Activated naive CD4-positive, alpha-beta T cell treated with anti-CD3 and anti-CD28 coated beads, Interleukin-2, amount 50 U/mL, for 24 hours (primary cell): Measurements from ENCODE around the gene PTPRJ.

Source experiments
- H3K27ac Mint-ChIP-seq: one replicate; pipeline ENCODE4 v1.8.0; 2021; ENCODE audit warnings: mild to moderate bottlenecking, mixed read lengths
- H3K27me3 Mint-ChIP-seq: one replicate; pipeline ENCODE4 v1.8.0; 2021; ENCODE audit warnings: mixed read lengths
- H3K36me3 Mint-ChIP-seq: one replicate; pipeline ENCODE4 v1.8.0; 2021; ENCODE audit warnings: mixed read lengths
- H3K4me1 Mint-ChIP-seq: one replicate; pipeline ENCODE4 v1.8.0; 2021; ENCODE audit warnings: mixed read lengths
- H3K4me3 Mint-ChIP-seq: one replicate; pipeline ENCODE4 v1.8.0; 2021; ENCODE audit warnings: mild to moderate bottlenecking, mixed read lengths
- H3K9me3 Mint-ChIP-seq: one replicate; pipeline ENCODE4 v1.8.0; 2021; ENCODE audit warnings: mixed read lengths

PTPRJ gene

GRCh38 chr11:48074425-48075181 lies 94.2 kb downstream of the PTPRJ start:
- H3K36me3 Mint-ChIP-seq = peaks cover 12% of the 10 kb centered on the region
- no peak overlapping the region for H3K27ac Mint-ChIP-seq
- no peak overlapping the region for H3K4me3 Mint-ChIP-seq
- H3K4me1 Mint-ChIP-seq = peaks cover 34% of the 10 kb centered on the region
- no peaks in the 10 kb centered on the region for H3K27me3 Mint-ChIP-seq
- no peaks in the 10 kb centered on the region for H3K9me3 Mint-ChIP-seq

GRCh38 chr11:48075637-48076036 lies 95.3 kb downstream of the PTPRJ start:
- Mint-ChIP-seq H3K27ac (no peak overlapping the region), H3K4me1 (peaks cover 44% of the 10 kb centered on the region), H3K27me3 (no peaks in the 10 kb centered on the region), H3K36me3 (peaks cover 10% of the 10 kb centered on the region), H3K9me3 (no peaks in the 10 kb centered on the region), H3K4me3 (no peak overlapping the region)

GRCh38 chr11:48077251-48077650 lies 96.9 kb downstream of the PTPRJ start:
- H3K27ac Mint-ChIP-seq = no peak overlapping the region
- H3K27me3 Mint-ChIP-seq = no peaks in the 10 kb centered on the region
- peaks cover 60% of the 10 kb centered on the region for H3K4me1 Mint-ChIP-seq
- H3K36me3 Mint-ChIP-seq = peaks cover 9% of the 10 kb centered on the region
- no peaks in the 10 kb centered on the region for H3K9me3 Mint-ChIP-seq
- no peak overlapping the region for H3K4me3 Mint-ChIP-seq

GRCh38 chr11:48078689-48079088 lies 98.3 kb downstream of the PTPRJ start:
- Mint-ChIP-seq H3K4me1 (peaks cover 70% of the 10 kb centered on the region), H3K27me3 (no peaks in the 10 kb centered on the region), H3K9me3 (no peaks in the 10 kb centered on the region), H3K4me3 (no peak overlapping the region), H3K27ac (no peak overlapping the region), H3K36me3 (peaks cover 9% of the 10 kb centered on the region)

- Mint-ChIP-seq H3K27ac (no peak overlapping the region), H3K27me3 (no peaks in the 10 kb centered on the region), H3K4me1 (peaks cover 71% of the 10 kb centered on the region), H3K36me3 (peaks cover 12% of the 10 kb centered on the region), H3K9me3 (no peaks in the 10 kb centered on the region), H3K4me3 (no peak overlapping the region)
Measured at GRCh38 chr11:48079596-48079995, 99.2 kb downstream of the PTPRJ start.

GRCh38 chr11:48080301-48080861 lies 100.0 kb downstream of the PTPRJ start:
- Mint-ChIP-seq H3K9me3 (no peaks in the 10 kb centered on the region), H3K27ac (no peak overlapping the region)

GRCh38 chr11:48081151-48082010 lies 101.0 kb downstream of the PTPRJ start:
- peaks cover 9% of the 10 kb centered on the region for H3K36me3 Mint-ChIP-seq
- H3K4me1 Mint-ChIP-seq = peaks cover 66% of the 10 kb centered on the region
- peak overlapping the region; percentile 41 for H3K27ac Mint-ChIP-seq
- no peaks in the 10 kb centered on the region for H3K27me3 Mint-ChIP-seq
- no peaks in the 10 kb centered on the region for H3K9me3 Mint-ChIP-seq
- H3K4me3 Mint-ChIP-seq = no peak overlapping the region

More at GRCh38 chr11:48080301-48080861, 100.0 kb downstream of the PTPRJ start:
- peaks cover 12% of the 10 kb centered on the region for H3K36me3 Mint-ChIP-seq
- H3K4me3 Mint-ChIP-seq = no peak overlapping the region
- H3K27me3 Mint-ChIP-seq = no peaks in the 10 kb centered on the region
- peaks cover 70% of the 10 kb centered on the region for H3K4me1 Mint-ChIP-seq

GRCh38 chr11:48082771-48083170 lies 102.4 kb downstream of the PTPRJ start:
- Mint-ChIP-seq H3K27ac (peak overlapping the region; percentile 23), H3K27me3 (no peaks in the 10 kb centered on the region), H3K9me3 (no peaks in the 10 kb centered on the region), H3K4me1 (peaks cover 78% of the 10 kb centered on the region), H3K4me3 (no peak overlapping the region), H3K36me3 (peaks cover 6% of the 10 kb centered on the region)

- Mint-ChIP-seq H3K9me3 (no peaks in the 10 kb centered on the region), H3K27me3 (no peaks in the 10 kb centered on the region), H3K36me3 (peaks cover 3% of the 10 kb centered on the region), H3K4me1 (peaks cover 79% of the 10 kb centered on the region), H3K4me3 (no peak overlapping the region), H3K27ac (no peak overlapping the region)
Measured at GRCh38 chr11:48083421-48083820, 103.1 kb downstream of the PTPRJ start.

GRCh38 chr11:48085688-48086087 lies 105.3 kb downstream of the PTPRJ start:
- Mint-ChIP-seq H3K36me3 (peaks cover 3% of the 10 kb centered on the region), H3K9me3 (no peaks in the 10 kb centered on the region), H3K27ac (no peak overlapping the region), H3K4me1 (peaks cover 76% of the 10 kb centered on the region), H3K27me3 (no peaks in the 10 kb centered on the region), H3K4me3 (no peak overlapping the region)

- H3K36me3 Mint-ChIP-seq = peaks cover 3% of the 10 kb centered on the region
- H3K4me1 Mint-ChIP-seq = peaks cover 73% of the 10 kb centered on the region
- H3K27me3 Mint-ChIP-seq = no peaks in the 10 kb centered on the region
- no peaks in the 10 kb centered on the region for H3K9me3 Mint-ChIP-seq
- H3K4me3 Mint-ChIP-seq = no peak overlapping the region
- no peak overlapping the region for H3K27ac Mint-ChIP-seq
Measured at GRCh38 chr11:48087422-48087821, 107.1 kb downstream of the PTPRJ start.

GRCh38 chr11:48087974-48088681 lies 107.8 kb downstream of the PTPRJ start:
- H3K4me3 Mint-ChIP-seq = no peak overlapping the region
- peaks cover 3% of the 10 kb centered on the region for H3K36me3 Mint-ChIP-seq
- peaks cover 73% of the 10 kb centered on the region for H3K4me1 Mint-ChIP-seq
- no peak overlapping the region for H3K27ac Mint-ChIP-seq
- H3K27me3 Mint-ChIP-seq = no peaks in the 10 kb centered on the region
- no peaks in the 10 kb centered on the region for H3K9me3 Mint-ChIP-seq

GRCh38 chr11:48088682-48089050 lies 108.3 kb downstream of the PTPRJ start:
- H3K9me3 Mint-ChIP-seq = no peaks in the 10 kb centered on the region
- H3K4me1 Mint-ChIP-seq = peaks cover 75% of the 10 kb centered on the region
- H3K4me3 Mint-ChIP-seq = no peak overlapping the region
- H3K27me3 Mint-ChIP-seq = no peaks in the 10 kb centered on the region
- peak overlapping the region; percentile 21 for H3K27ac Mint-ChIP-seq
- peaks cover 3% of the 10 kb centered on the region for H3K36me3 Mint-ChIP-seq

- peaks cover under 1% of the 10 kb centered on the region for H3K36me3 Mint-ChIP-seq
- no peak overlapping the region for H3K4me3 Mint-ChIP-seq
- no peaks in the 10 kb centered on the region for H3K27me3 Mint-ChIP-seq
- no peak overlapping the region for H3K27ac Mint-ChIP-seq
- no peaks in the 10 kb centered on the region for H3K9me3 Mint-ChIP-seq
- peaks cover 83% of the 10 kb centered on the region for H3K4me1 Mint-ChIP-seq
Measured at GRCh38 chr11:48090174-48090573, 109.8 kb downstream of the PTPRJ start.

- no peak overlapping the region for H3K4me3 Mint-ChIP-seq
- H3K27me3 Mint-ChIP-seq = no peaks in the 10 kb centered on the region
- peaks cover 1% of the 10 kb centered on the region for H3K36me3 Mint-ChIP-seq
- H3K27ac Mint-ChIP-seq = no peak overlapping the region
- H3K9me3 Mint-ChIP-seq = no peaks in the 10 kb centered on the region
- peaks cover 85% of the 10 kb centered on the region for H3K4me1 Mint-ChIP-seq
Measured at GRCh38 chr11:48091426-48092102, 111.2 kb downstream of the PTPRJ start.
